DND-41 (cell line): Measurements from ENCODE around the gene NANS.

Experiments used
- EZH2 ChIP-seq: IDR thresholded peaks from 3 replicates; pipeline ENCODE4 v1.6.1; 2012; ENCODE audit warnings: borderline replicate concordance, low read depth, mild to moderate bottlenecking, moderate library complexity, low read length, inconsistent platforms; ENCODE audit not compliant: severe bottlenecking
- TF ChIP-seq, protein P1 (sequence below): IDR thresholded peaks from 2 replicates; pipeline ENCODE4 v1.5.1; 2012; ENCODE audit warnings: borderline replicate concordance, low read length, moderate library complexity, mild to moderate bottlenecking; ENCODE audit not compliant: poor library complexity, severe bottlenecking; ENCODE audit errors: extremely low read depth

DNA sequence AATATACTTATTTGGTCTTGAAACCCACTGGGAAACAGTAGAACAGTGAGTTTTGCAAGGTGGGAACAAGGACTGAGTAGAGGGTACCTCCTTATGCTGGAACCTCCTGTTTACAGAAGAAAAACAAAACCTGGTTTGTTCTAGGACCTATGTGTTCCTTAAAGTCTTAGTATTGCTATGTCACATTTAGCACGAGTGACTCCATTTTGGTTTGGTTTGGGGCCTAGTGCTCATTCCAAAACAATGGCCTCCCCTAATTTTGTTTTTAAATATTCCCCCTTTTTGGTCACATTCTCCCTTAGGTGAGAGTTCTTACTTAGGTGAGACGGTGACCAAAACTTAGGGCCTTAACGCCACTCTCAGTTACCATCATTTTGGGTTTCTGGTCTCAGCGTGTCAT lies 6.2 kb upstream of the NANS start:
- TF ChIP-seq, protein P1, sequence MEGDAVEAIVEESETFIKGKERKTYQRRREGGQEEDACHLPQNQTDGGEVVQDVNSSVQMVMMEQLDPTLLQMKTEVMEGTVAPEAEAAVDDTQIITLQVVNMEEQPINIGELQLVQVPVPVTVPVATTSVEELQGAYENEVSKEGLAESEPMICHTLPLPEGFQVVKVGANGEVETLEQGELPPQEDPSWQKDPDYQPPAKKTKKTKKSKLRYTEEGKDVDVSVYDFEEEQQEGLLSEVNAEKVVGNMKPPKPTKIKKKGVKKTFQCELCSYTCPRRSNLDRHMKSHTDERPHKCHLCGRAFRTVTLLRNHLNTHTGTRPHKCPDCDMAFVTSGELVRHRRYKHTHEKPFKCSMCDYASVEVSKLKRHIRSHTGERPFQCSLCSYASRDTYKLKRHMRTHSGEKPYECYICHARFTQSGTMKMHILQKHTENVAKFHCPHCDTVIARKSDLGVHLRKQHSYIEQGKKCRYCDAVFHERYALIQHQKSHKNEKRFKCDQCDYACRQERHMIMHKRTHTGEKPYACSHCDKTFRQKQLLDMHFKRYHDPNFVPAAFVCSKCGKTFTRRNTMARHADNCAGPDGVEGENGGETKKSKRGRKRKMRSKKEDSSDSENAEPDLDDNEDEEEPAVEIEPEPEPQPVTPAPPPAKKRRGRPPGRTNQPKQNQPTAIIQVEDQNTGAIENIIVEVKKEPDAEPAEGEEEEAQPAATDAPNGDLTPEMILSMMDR, result no peak
- no peak for TF ChIP-seq EZH2
